Activated naive CD8-positive, alpha-beta T cell treated with anti-CD3 and anti-CD28 coated beads, Interleukin-2, amount 10 ng/mL, durations not matched to agents 7 days and 5 days (primary cell): ENCODE measurements around the gene CA10. TPM values are rescaled to one million over a fixed set of nuclear protein-coding genes. Genes with fewer than 3 reads are reported as not detected.

Source experiments
- ATAC-seq: fragments of 150-1000 bp; cut with Tn5 transposase; one replicate; pipeline ENCODE4 v1.10.0; 2021; ENCODE audit warnings: low read depth, moderate library complexity
- POLR2A ChIA-PET: fragments of 350-600 bp; sonication (Branson Sonifier 250); formaldehyde crosslinking; loops from one replicate; lab custom pipeline; 2021; ENCODE audit warnings: antibody characterized with exemption; lab: Charles Lee
- DNase-seq: peaks from one replicate; pipeline ENCODE4 v3.0.0; 2021
- H3K27ac Mint-ChIP-seq: one replicate; pipeline ENCODE4 v1.8.0; 2022; ENCODE audit warnings: mild to moderate bottlenecking, mixed read lengths
- H3K27me3 Mint-ChIP-seq: one replicate; pipeline ENCODE4 v1.8.0; 2022; ENCODE audit warnings: mild to moderate bottlenecking, moderate library complexity, mixed read lengths
- H3K36me3 Mint-ChIP-seq: one replicate; pipeline ENCODE4 v1.8.0; 2021; ENCODE audit warnings: mild to moderate bottlenecking, mixed read lengths
- H3K4me1 Mint-ChIP-seq: one replicate; pipeline ENCODE4 v1.8.0; 2021; ENCODE audit warnings: mixed read lengths
- H3K4me3 Mint-ChIP-seq: one replicate; pipeline ENCODE4 v1.8.0; 2022; ENCODE audit warnings: mild to moderate bottlenecking, moderate library complexity, mixed read lengths
- H3K9me3 Mint-ChIP-seq: one replicate; pipeline ENCODE4 v1.8.0; 2021; ENCODE audit warnings: mixed read lengths
- total RNA-seq, 2 experiments: library from RNA; stranded (reverse); gene quantifications; one replicate each; pipeline ENCODE4 v1.2.3, GENCODE V29; 2021

CA10 gene
- total RNA-seq, 2 experiments from 2014 or later, result 0.20 TPM; not detected in 1

GRCh38 chr17:51848451-51848850 lies 310.1 kb downstream of the CA10 start:
- no peak for DNase-seq
- ATAC-seq, result no peak
- Mint-ChIP-seq H3K27me3 (peaks cover 3% of the 10 kb centered on the region), H3K36me3 (no peaks in the 10 kb centered on the region), H3K9me3 (no peaks in the 10 kb centered on the region), H3K4me3 (no peak overlapping the region), H3K27ac (no peak overlapping the region), H3K4me1 (no peaks in the 10 kb centered on the region)
- POLR2A ChIA-PET, result no interaction called here

GRCh38 chr17:51846566-51846965 lies 311.9 kb downstream of the CA10 start:
- Mint-ChIP-seq H3K4me3 (no peak overlapping the region), H3K27me3 (peaks cover 2% of the 10 kb centered on the region), H3K9me3 (no peaks in the 10 kb centered on the region), H3K27ac (no peak overlapping the region), H3K36me3 (no peaks in the 10 kb centered on the region), H3K4me1 (no peaks in the 10 kb centered on the region)
- no peak for ATAC-seq
- POLR2A ChIA-PET, result no interaction called here
- DNase-seq, result no peak

- POLR2A ChIA-PET, result no interaction called here
These were observed 312.7 kb downstream of the CA10 start for GRCh38 chr17:51845776-51846175.

GRCh38 chr17:51842763-51843162 lies 315.8 kb downstream of the CA10 start:
- H3K36me3 Mint-ChIP-seq, result no peaks in the 10 kb centered on the region
- POLR2A ChIA-PET, result no interaction called here

More at GRCh38 chr17:51845776-51846175, 312.7 kb downstream of the CA10 start:
- Mint-ChIP-seq H3K9me3 (no peaks in the 10 kb centered on the region), H3K4me1 (no peaks in the 10 kb centered on the region), H3K27me3 (peaks cover 2% of the 10 kb centered on the region), H3K4me3 (no peak overlapping the region), H3K36me3 (no peaks in the 10 kb centered on the region), H3K27ac (no peak overlapping the region)
- DNase-seq, result no peak
- no peak for ATAC-seq

GRCh38 chr17:51841669-51842068 lies 316.8 kb downstream of the CA10 start:
- H3K4me3 Mint-ChIP-seq, result no peak overlapping the region
- no peaks in the 10 kb centered on the region for H3K36me3 Mint-ChIP-seq
- no peaks in the 10 kb centered on the region for H3K9me3 Mint-ChIP-seq
- no peak for DNase-seq
- no peak for ATAC-seq
- no peak overlapping the region for H3K27ac Mint-ChIP-seq
- POLR2A ChIA-PET, result no interaction called here
- no peaks in the 10 kb centered on the region for H3K4me1 Mint-ChIP-seq
- peaks cover 2% of the 10 kb centered on the region for H3K27me3 Mint-ChIP-seq

More at GRCh38 chr17:51842763-51843162, 315.8 kb downstream of the CA10 start:
- Mint-ChIP-seq H3K27me3 (peaks cover 2% of the 10 kb centered on the region), H3K4me1 (no peaks in the 10 kb centered on the region), H3K9me3 (no peaks in the 10 kb centered on the region), H3K27ac (no peak overlapping the region), H3K4me3 (no peak overlapping the region)
- ATAC-seq, result no peak
- no peak for DNase-seq

GRCh38 chr17:51840688-51841087 lies 317.8 kb downstream of the CA10 start:
- no peak for DNase-seq
- Mint-ChIP-seq H3K4me1 (no peaks in the 10 kb centered on the region), H3K4me3 (no peak overlapping the region), H3K27me3 (peaks cover 2% of the 10 kb centered on the region), H3K27ac (no peak overlapping the region), H3K9me3 (no peaks in the 10 kb centered on the region), H3K36me3 (no peaks in the 10 kb centered on the region)
- POLR2A ChIA-PET, result no interaction called here
- no peak for ATAC-seq

- Mint-ChIP-seq H3K4me3 (no peak overlapping the region), H3K9me3 (no peaks in the 10 kb centered on the region), H3K27ac (no peak overlapping the region), H3K27me3 (no peaks in the 10 kb centered on the region), H3K4me1 (no peaks in the 10 kb centered on the region), H3K36me3 (no peaks in the 10 kb centered on the region)
- POLR2A ChIA-PET, result no interaction called here
- DNase-seq, result no peak
- no peak for ATAC-seq
These were observed 324.9 kb downstream of the CA10 start for GRCh38 chr17:51833620-51834019.

- DNase-seq (no peak), ATAC-seq (no peak)
- H3K4me3 Mint-ChIP-seq, result no peak overlapping the region
- no peaks in the 10 kb centered on the region for H3K9me3 Mint-ChIP-seq
- peaks cover 2% of the 10 kb centered on the region for H3K27me3 Mint-ChIP-seq
- POLR2A ChIA-PET, result no interaction called here
- H3K4me1 Mint-ChIP-seq, result no peaks in the 10 kb centered on the region
- no peaks in the 10 kb centered on the region for H3K36me3 Mint-ChIP-seq
- H3K27ac Mint-ChIP-seq, result no peak overlapping the region
These were observed 325.5 kb downstream of the CA10 start for GRCh38 chr17:51833045-51833444.

GRCh38 chr17:51830886-51831285 lies 327.6 kb downstream of the CA10 start:
- POLR2A ChIA-PET, result no interaction called here
- H3K4me1 Mint-ChIP-seq, result no peaks in the 10 kb centered on the region
- ATAC-seq (no peak), DNase-seq (no peak)
- no peaks in the 10 kb centered on the region for H3K36me3 Mint-ChIP-seq
- no peak overlapping the region for H3K27ac Mint-ChIP-seq
- H3K4me3 Mint-ChIP-seq, result no peak overlapping the region
- no peaks in the 10 kb centered on the region for H3K9me3 Mint-ChIP-seq
- H3K27me3 Mint-ChIP-seq, result peaks cover 2% of the 10 kb centered on the region

GRCh38 chr17:51830451-51830850 lies 328.1 kb downstream of the CA10 start:
- ATAC-seq (no peak), DNase-seq (no peak)
- POLR2A ChIA-PET, result no interaction called here
- no peaks in the 10 kb centered on the region for H3K4me1 Mint-ChIP-seq
- H3K27ac Mint-ChIP-seq, result no peak overlapping the region
- no peak overlapping the region for H3K4me3 Mint-ChIP-seq
- no peaks in the 10 kb centered on the region for H3K36me3 Mint-ChIP-seq
- peaks cover 2% of the 10 kb centered on the region for H3K27me3 Mint-ChIP-seq
- no peaks in the 10 kb centered on the region for H3K9me3 Mint-ChIP-seq

GRCh38 chr17:51828901-51829300 lies 329.6 kb downstream of the CA10 start:
- H3K36me3 Mint-ChIP-seq, result no peaks in the 10 kb centered on the region
- H3K27ac Mint-ChIP-seq, result no peak overlapping the region
- DNase-seq (no peak), ATAC-seq (no peak)
- H3K4me3 Mint-ChIP-seq, result no peak overlapping the region
- H3K27me3 Mint-ChIP-seq, result peaks cover 2% of the 10 kb centered on the region
- no peaks in the 10 kb centered on the region for H3K4me1 Mint-ChIP-seq
- H3K9me3 Mint-ChIP-seq, result no peaks in the 10 kb centered on the region
- POLR2A ChIA-PET, result no interaction called here

- POLR2A ChIA-PET, result no interaction called here
- H3K9me3 Mint-ChIP-seq, result no peaks in the 10 kb centered on the region
- no peaks in the 10 kb centered on the region for H3K4me1 Mint-ChIP-seq
- peaks cover 2% of the 10 kb centered on the region for H3K27me3 Mint-ChIP-seq
- DNase-seq, result no peak
- no peak for ATAC-seq
- no peak overlapping the region for H3K27ac Mint-ChIP-seq
- no peak overlapping the region for H3K4me3 Mint-ChIP-seq
- H3K36me3 Mint-ChIP-seq, result no peaks in the 10 kb centered on the region
These were observed 331.4 kb downstream of the CA10 start for GRCh38 chr17:51827140-51827539.

GRCh38 chr17:51820766-51821165 lies 337.7 kb downstream of the CA10 start:
- POLR2A ChIA-PET, result no interaction called here
- ATAC-seq (no peak), DNase-seq (no peak)
- no peaks in the 10 kb centered on the region for H3K4me1 Mint-ChIP-seq
- no peaks in the 10 kb centered on the region for H3K36me3 Mint-ChIP-seq
- H3K4me3 Mint-ChIP-seq, result no peak overlapping the region
- H3K27me3 Mint-ChIP-seq, result no peaks in the 10 kb centered on the region
- H3K27ac Mint-ChIP-seq, result no peak overlapping the region
- no peaks in the 10 kb centered on the region for H3K9me3 Mint-ChIP-seq

- Mint-ChIP-seq H3K4me1 (no peaks in the 10 kb centered on the region), H3K27ac (no peak overlapping the region), H3K27me3 (no peaks in the 10 kb centered on the region), H3K36me3 (no peaks in the 10 kb centered on the region), H3K9me3 (no peaks in the 10 kb centered on the region), H3K4me3 (no peak overlapping the region)
- POLR2A ChIA-PET, result no interaction called here
- ATAC-seq (no peak), DNase-seq (no peak)
These were observed 338.3 kb downstream of the CA10 start for GRCh38 chr17:51820252-51820651.
